Stimulated activated CD4-positive, alpha-beta T cell treated with anti-CD3 and anti-CD28 coated beads, Interleukin-15, amount 100 ng/mL, for 24 hours (primary cell): ENCODE results near the gene FIGNL1.

Source experiments
- DNase-seq: peaks from one replicate; pipeline ENCODE4 v3.0.0-alpha.2; 2020

Gene FIGNL1

DNA sequence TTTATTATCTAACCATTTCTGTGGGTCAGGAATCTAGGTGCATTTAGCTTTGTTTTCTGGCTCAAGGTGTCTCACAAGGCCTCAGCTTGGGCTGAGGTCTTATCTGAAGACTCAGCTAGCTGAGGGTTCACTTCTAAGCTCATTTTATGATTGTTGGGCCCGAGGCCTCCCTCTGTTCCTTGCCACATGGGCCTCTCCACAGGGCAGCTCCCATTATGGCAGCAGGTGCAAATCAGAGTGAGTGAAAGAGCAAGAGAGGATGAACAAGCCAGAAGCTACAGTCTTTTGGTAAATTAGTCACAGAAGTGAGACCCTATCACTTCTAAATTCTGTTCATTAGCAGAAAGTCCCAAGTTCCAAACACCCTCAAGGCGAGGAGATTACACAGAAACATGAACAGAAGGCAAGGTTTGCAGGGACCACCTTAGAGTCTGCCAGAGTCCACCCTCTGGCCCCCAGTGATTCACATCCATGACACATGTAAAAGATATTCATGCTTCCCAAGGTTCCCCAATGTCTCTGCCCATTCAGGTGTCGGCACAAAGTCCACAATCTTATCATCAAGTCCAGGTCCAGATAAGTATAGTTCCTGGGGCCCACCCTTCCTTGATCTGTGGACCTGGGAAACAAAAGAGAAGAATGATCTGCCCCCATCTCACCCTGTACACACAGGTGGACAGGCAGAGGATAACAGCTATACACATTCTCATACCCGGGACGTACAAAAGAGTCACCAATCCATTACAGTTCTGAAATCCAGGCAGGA lies 23.7 kb downstream of the FIGNL1 start:
- DNase-seq = no peak

DNA sequence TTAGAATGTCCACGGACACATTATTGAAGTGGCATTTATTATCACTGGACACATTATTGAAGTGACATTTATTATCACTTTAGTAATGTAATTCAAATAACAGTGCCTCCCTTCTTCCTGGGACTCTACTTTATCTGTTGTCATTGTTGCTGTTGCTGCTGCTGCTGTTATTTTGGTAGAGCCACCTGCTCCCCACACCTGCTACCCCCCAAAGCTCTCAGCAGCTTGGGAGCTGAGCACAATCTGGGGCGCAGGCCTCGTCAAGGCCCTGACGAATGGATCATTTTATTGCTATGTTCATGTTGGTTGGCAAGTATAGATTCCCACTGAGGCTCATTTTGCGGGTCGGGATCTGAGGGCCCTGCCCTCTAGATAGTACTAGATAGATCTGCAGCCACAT lies 24.8 kb downstream of the FIGNL1 start:
- DNase-seq = no peak

DNA sequence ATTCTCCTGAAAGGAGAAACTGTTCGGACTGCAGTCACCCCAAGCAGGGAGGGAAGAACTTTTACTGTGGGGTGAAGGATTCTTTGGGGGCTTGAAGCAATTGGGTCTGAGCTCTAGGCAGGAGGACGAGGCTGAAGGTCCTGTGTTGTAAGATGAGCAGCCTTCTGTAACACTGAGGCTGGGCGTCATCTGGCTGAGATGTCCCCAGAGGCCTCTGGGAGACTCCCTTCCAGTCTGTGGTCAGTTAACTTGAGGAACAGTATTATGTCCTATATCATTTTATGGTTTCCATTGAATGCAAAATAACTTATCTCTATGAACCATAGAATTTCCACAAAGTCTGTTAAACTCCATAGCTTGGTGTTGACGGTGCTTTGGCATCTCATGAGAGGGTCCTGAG lies 26.3 kb downstream of the FIGNL1 start:
- no peak for DNase-seq

DNA sequence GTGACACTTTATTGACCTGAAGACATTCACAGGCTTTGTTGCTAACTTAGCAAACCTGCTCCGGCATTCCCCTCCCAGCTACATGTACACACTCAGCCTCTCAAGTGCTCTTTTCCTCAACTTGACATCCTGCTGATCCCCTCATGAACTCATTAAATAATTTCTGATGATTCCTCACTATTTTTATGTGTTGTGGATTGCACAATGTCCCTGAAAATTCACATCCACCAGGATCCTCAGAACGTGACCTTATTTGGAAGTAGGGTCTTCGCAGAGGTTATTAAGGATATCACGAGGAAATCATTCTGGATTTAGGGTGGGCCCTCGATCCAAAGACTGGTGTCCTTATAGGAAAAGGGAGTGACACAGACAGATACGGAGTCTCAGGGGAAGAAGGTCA lies 27.3 kb downstream of the FIGNL1 start:
- no peak for DNase-seq

DNA sequence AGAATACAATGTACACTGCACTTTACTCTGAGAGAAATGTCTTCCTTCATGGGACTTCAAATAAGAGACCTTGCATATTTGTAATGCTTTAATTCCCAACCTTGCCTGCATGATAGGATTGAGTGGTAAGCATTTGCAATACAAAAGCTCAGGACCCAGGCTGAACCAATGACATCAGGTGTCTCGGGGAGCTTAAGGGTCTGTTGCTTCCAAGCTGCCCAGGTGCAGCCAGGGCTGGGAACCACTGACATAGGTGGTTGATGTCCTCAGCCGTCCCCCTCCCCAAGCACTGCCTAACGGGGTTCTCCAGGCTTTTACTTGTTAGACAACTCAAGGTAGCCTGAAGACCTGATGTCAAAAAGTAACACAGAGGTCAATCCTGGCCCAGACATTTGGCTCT lies 29.1 kb downstream of the FIGNL1 start:
- DNase-seq = no peak

DNA sequence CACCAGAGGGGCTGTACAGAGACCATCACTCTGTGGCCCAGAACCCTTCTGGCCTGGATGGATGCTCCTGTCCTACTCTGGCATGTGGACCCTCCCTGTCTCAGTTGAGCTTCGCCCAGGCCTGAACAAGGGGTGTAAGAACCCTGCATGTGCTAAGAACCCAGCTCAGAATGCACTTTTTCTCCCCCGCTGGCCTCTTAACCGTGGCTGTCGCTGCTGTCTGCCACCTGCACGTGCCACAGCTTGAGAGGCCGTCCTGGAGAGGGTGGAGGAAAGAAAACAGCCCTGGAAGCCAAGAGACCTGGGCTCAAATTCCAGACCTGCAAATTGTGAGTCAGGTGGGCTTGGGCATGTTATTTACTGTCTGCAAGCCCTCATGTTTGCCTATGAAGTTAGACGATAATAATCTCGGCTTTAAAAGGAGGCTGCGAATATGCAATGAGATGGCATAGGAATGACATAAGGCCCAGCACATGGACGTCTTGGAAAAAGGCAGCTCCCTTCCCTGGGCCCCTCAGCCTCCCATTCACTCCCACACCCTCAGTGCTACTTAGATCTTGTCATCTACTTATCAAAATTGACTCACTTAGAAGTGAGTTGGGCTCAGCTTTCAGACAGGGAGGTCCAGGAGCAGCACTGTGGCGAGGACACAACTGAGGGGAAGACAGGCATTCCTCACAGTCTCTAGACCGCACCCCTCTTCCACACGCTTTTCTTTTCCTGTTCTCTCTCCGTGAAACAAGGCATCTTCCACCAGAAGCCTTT lies 31.4 kb downstream of the FIGNL1 start:
- no peak for DNase-seq

DNA sequence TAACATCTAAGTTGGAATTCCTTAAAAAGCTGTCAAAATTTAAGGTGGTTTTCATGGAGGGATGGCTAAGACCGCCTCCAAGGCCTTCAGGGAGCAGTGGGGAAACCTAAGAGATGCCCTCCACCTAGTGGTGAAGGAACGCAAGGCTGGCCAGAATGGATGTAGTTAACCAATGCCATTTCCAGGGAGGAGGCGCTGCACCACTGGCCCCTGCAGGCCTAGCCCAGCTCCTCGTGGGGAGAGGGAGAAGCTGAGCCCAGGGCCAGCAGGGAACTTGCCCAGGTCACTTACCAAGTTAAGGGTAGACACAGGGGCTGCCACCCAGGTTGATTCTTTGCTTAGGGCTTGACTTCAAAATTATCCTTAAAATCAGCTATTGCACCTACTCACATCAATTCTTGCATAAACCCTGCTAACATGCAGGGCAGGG lies 32.0 kb downstream of the FIGNL1 start:
- peak; percentile 84 for DNase-seq

DNA sequence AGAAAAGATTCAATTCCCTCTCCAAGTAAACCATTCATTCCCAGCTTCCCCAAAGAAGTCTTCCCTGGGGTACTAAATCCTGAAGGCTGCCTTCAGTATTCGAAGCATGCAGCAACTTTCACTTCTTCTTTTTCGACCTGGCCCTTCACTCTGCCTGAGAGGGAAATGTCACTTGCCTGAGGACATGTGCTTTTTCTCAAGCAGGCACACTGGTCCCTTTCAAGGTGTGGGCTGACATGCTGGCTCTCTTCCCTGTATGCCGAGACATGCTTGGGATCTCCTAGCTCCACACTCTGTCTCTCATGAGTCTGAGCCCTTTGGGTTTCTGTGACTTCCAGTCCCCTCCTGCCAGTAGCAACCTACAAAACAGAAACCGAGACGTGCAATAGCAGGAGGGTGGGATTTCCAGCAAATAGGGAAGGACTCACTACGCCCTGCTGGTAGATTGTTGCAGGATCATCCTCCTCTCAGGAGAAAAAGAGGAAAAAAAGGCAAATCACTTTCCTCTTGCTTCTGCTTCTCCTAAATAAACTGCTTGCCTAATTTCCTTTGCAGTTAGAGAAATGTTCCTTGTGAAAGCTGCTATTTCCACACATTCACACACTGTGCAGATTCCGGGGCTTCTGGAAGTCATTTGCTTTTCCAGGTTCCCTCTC lies 33.5 kb downstream of the FIGNL1 start:
- DNase-seq = no peak

DNA sequence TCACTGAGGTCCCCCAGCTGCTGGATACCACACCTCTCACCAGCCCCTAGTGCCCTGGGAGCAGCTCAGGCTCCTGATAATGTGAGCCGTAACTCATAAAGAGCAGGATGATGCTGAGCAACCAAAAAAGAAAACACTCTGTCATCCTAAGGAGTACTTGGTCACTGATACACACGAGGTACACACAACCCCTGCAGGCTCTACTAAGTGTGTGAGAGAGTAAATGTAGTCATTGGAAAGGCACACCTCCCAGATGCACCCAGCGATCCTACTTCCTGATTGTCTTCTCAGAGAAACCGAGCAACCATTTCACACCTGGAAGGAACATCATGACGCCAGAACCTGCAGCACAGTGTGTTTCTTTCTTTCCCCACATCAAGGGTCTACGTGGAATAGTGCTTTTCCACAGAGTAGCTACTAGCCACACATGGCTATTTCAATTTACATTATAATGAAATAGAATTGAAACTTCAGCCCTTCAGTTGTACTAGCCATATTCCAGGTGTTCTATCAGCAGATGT lies 34.2 kb downstream of the FIGNL1 start:
- DNase-seq = no peak

DNA sequence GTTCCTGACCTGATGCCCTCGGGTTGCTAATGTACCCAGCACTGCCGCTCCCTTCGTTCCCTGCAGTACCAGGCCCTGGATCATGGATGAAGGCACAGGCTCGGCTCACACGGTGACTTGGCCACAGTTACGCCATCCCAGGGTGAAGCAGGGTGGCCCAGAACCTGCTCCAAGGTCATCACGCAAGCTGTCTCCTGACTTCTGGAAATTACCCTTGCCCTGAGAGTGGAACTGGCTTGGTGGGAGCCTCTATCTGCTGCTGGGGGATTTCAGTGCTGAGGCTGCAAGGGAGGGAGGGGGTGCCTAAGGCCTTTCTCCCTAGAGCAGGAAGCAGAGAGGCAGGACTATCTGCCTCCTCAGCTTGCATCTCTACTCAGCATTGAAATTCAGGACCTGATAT lies 36.6 kb downstream of the FIGNL1 start:
- no peak for DNase-seq

DNA sequence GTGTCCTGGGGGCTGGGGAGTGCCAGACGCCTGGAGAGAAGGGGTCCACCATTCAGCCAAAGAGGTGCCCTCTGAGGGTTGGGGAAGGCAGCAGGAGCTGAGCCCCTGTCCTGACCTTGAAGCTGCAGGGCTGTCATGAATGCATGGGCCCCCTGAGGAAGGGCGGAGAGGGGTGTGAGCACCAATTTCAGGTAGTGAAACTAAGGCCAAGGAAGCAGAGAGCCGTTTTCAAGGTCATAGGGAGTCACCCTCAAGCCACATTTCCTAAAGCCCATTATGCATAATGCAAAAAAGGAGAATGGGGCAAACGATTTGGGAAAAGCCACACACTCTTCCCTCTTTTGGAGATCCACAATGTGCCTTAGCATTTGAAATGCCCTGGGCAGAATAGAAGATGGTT lies 37.2 kb downstream of the FIGNL1 start:
- DNase-seq = no peak

DNA sequence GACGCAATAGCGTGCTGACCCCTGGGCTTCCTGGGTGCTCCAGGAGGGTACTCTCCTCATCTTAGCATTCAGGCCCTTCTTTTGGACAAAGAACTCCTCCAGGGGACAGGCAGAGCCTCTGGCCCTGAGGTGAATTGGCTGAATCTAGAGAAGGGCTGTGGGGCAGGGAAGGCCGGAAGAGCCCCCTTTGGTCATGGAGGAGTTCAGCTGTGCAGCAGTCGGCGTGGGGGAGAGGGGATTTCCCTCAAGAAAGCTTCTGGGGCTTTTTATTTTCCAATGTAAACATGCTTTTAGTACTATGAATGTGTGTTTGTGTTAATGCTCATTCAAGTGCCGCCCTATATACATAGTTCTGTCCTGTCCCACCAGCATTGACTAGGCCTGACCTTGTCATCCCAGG lies 38.8 kb downstream of the FIGNL1 start:
- DNase-seq = no peak

DNA sequence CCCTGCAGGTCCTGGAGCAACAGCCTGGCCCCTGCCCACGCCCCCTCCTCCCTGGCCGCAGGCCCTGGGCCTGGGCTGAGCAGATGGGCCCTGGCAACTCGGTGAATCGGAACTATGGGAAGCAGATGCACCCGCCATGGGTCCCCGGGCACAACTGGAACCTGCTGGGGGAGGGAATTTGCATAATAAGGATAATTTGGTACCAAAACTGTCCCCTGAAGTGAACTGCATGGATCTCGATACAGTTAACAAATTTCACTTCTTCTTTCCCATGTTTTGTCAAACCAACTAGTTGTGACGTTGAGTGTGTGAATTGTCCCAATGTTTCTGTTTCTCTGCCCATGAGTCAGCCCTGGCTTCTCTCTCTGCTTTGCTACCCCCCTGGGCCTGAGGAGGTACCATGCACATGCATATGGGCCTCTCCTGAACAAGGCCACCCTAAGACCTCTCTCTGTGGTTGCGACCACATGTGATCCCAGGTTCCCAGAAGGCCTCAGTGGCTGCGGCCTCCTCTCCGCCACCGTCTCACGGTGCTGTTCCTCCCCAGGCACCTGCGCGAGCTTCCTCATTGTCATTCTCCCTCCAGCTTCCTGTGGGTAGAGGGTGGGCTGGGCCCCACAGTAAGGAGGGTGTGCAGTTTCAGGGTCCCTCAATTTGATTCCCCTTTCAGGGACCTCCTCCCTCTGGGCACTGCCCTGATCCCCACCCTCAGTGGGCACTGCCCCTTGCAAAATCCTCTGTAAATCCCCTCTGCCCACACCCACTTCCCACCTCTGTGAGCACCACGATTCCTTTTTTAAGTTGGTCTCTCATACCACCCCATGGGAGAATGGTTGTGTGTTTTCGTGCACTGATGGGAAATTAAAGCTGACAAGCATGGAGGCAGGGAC lies 40.0 kb downstream of the FIGNL1 start:
- no peak for DNase-seq

DNA sequence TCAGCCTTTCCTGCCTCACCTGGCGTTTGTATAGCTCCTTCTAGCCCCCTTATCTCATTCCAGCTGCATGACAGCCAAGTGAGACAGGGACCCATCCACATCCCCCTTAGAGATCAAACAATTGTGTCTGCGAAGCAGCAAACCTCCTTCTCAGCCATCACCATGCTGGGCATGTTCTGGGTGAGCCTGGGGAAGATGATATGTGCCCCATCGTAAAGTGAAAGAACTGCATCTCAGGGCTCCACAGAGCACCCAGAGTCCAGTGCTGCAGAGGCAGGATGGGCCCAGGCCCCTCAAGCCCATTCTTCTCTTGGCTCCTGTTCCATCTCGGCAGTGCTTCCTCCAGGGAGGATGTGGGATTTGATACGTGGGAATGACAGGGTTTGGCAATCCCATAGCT lies 43.2 kb downstream of the FIGNL1 start:
- DNase-seq = no peak

DNA sequence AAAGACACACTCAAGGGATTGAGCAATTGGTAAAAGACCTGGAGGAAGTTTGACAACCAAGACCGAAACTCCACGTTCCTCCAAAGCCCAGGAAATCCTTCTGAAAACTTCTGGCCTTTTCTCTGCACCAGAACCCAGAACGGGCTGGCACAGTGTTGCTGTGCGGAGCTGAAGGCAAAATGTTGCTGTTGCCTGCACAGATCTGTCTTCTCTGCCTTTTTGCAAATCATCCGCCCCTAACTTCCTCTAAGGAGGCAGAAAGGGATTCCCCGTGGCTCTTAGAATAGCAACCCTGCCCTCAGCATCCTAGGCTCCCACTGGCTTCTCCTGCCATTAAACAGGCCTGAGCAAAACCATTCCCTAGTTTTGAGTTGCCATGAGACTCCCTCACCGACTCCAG lies 44.9 kb downstream of the FIGNL1 start:
- DNase-seq = no peak

DNA sequence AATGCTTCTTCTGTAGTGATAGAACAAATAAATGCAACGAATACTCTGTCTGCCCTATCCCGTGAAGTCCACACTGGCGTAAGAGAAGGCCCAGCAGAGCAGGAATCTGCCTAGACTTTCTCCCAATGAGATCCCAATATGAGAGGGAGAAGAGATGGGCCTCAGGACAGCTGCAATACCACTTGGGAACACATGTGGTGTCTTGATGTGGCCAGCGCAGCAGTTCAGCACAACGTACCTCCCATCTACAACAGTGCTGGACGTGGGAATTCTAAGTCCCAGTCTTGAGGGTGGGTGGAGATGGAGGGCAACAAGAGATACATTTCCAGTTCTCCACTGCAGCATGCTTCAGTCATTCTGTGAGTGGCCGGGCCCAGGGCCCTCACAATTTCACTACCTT lies 45.8 kb downstream of the FIGNL1 start:
- no peak for DNase-seq

DNA sequence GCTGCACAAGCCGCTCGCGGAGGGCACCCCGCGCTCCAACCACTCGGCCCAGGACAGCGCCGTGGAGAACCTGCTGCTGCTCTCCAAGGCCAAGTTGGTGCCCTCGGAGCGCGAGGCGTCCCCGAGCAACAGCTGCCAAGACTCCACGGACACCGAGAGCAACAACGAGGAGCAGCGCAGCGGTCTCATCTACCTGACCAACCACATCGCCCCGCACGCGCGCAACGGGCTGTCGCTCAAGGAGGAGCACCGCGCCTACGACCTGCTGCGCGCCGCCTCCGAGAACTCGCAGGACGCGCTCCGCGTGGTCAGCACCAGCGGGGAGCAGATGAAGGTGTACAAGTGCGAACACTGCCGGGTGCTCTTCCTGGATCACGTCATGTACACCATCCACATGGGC lies 50.0 kb downstream of the FIGNL1 start:
- no peak for DNase-seq

DNA sequence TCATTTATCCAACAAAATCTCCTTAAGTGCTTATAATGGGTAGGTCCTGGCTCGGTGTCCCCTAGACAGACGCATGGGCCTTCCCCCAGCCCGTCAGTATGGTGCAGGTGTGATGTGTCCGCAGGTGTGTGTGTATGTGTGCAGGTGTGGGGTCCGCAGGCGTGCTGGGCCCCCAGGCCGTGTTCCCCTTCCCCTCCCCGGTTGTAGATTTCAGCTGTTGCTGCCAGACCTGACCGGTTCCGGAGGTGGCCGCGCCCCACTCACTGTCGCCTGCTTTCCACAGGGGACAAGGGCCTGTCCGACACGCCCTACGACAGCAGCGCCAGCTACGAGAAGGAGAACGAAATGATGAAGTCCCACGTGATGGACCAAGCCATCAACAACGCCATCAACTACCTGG lies 50.5 kb downstream of the FIGNL1 start:
- DNase-seq = no peak

DNA sequence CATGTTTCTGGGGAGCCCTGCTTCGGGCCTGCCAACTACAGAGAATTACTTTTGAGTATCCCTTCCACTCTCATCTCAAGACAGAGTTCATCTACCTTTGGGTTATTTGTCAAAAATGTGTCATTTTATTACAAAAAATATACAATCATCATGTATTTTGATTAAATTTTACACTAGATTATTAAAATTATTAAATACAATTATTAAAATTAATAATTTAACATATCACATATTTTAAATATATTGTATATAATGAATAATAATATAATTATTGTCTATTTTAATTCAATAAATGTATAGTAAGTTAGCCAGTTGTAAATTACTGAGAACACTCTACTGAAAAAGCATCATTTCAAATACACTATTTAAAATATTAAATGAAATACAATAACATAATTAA lies 50.9 kb downstream of the FIGNL1 start:
- DNase-seq = no peak

DNA sequence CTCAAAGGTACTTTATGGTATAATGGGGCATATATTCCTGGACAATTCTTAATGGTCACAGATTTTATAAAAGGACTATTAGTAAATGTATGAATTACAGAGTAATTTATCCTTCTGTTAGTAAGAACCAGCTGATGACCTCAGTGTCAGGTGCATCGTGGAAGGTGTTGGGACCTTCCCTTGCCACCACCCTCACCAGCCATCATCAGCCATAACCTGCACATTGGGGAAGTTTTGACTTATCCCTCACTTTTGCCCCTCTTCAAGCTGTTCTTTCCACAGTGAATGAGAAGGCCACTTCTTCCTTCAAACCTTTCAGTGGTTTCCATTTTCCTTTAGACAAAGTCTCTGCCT lies 52.2 kb downstream of the FIGNL1 start:
- DNase-seq = no peak

DNA sequence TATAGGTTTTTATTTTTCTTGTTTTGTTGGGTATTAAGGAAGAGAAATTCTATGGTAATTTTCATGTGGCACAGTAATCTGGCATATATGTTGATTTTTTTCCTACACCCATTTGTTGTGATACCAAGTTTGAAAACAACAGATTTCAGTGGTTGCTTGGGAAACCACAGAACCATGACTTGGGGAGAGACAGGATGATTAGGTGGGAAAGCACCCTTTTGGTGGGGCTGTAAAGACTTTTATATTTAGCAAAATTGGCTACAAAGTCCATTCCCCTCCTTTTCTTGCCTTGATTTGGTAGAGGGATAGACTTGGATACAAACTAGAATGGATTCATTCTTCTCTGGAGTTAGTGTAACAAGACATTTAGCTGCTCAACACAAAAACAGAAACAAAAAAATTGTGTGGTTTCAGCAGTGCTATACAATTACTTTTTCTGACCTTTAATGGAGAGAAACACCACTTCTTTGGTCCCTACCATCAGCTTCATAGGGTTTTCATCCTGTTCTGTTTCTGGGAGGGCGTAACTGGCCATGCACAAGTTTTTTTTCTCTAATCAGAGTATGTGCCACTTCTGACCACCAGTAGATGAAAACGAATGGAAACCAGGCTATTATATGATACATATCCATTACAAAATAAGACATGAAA lies 52.7 kb downstream of the FIGNL1 start:
- DNase-seq = no peak

DNA sequence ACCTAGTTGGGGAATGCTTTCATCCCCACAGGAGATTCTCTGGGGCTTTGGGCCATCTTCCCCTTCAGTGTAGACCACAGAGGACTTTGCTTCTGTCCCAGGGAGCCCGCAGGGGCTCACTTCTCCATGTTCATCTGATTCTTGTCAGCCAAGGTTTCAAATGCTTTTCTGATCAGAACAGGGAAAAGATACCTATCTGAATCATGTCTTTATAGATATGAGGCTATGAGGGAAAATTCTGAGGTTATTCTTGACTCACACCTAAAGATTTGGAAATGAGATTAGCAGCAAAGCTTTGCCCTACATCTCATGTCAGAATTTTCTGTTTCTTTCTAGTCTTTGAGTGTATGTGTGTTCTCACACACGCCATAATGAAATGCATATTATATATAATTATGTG lies 53.3 kb downstream of the FIGNL1 start:
- DNase-seq = peak; percentile 50
